Heart right ventricle (tissue), 16 donors: ENCODE data around the gene BDKRB1. TPM values are rescaled to one million over a fixed set of nuclear protein-coding genes. Genes with fewer than 3 reads are reported as not detected.

Source experiments
- ATAC-seq, 8 donors: fragments of 200-7000 bp; cut with Tn5 transposase; one replicate each; pipeline ENCODE4 v1.9.1; 2020; ENCODE audit warnings: mild to moderate bottlenecking in 8 of 8, moderate library complexity in 8 of 8, moderate number of reproducible peaks in 1 of 8
- DNase-seq, 2 donors: peaks; one replicate each; pipeline ENCODE4 v3.0.0-alpha.2; 2020
- H3K27ac ChIP-seq, 10 donors: fragments of 200-600 bp; sonication (generic) in 2 of 10; one replicate each; pipeline versions ENCODE4 v1.5.0 to v1.8.0; 2020 to 2022; ENCODE audit warnings: mild to moderate bottlenecking in 3 of 10
- H3K27me3 ChIP-seq, 7 donors: fragments of 200-600 bp; one replicate each; pipeline ENCODE4 v1.8.0; 2021 to 2022; ENCODE audit warnings: mild to moderate bottlenecking in 2 of 7
- H3K36me3 ChIP-seq, 9 donors: fragments of 200-600 bp; sonication (generic) in 1 of 9; one replicate each; pipeline versions ENCODE4 v1.5.0 to v1.8.0; 2020 to 2022; ENCODE audit warnings: mild to moderate bottlenecking in 2 of 9
- H3K4me1 ChIP-seq, 9 donors: fragments of 200-600 bp; sonication (generic) in 1 of 9; one replicate each; pipeline versions ENCODE4 v1.5.0 to v1.8.0; 2020 to 2022; ENCODE audit warnings: mild to moderate bottlenecking in 4 of 9
- H3K4me3 ChIP-seq, 10 donors: fragments of 200-600 bp; sonication (generic) in 2 of 10; one replicate each; pipeline versions ENCODE4 v1.5.0 to v1.8.0; 2020 to 2022; ENCODE audit warnings: mild to moderate bottlenecking in 7 of 10, moderate library complexity in 2 of 10
- H3K9me3 ChIP-seq, 11 donors: fragments of 200-600 bp in 10 of 11; sonication (generic) in 2 of 11; one replicate each; pipeline versions ENCODE4 v1.5.0 to v1.8.0; 2013 to 2022; ENCODE audit warnings: mild to moderate bottlenecking in 2 of 11, control low read depth in 1 of 11, moderate library complexity in 1 of 11
- WGBS, 2 donors: extraction: QIAGEN DNeasy Blood & Tissue Kit; methylation state at CpG; one replicate each; pipeline ENCODE4 v1.1.7; 2013; ENCODE audit warnings: inconsistent platforms in 1 of 2; 5-methylcytosine and 5-hydroxymethylcytosine counted together
- intact Hi-C, 10 donors: fragments of 100-400 bp; cut with DNase I; formaldehyde crosslinking; loops; one replicate each; pipeline versions ENCODE4 v1.11.1 to v1.14.2; 2022
- polyA plus RNA-seq, 2 donors: library from polyadenylated mRNA; stranded (reverse); fragments of 200-250 nt; gene quantifications; one replicate each; pipeline ENCODE4 v1.2.3, GENCODE V29; 2013
- total RNA-seq, 10 donors: library from RNA; stranded (reverse); fragmentation: NEBNext Ultra II Directional in 3 of 10; extraction: Animal tissue kit (Norgen Biotek cat#: 25700) in 3 of 10; gene quantifications; one replicate each; pipeline versions ENCODE4 v1.2.1 to v1.2.4, GENCODE V29; 2021 to 2023
- TF ChIP-seq, protein P1 (sequence below), 9 donors: fragments of 200-600 bp; sonication (generic) in 2 of 9; IDR thresholded peaks; one replicate each; pipeline versions ENCODE4 v1.5.0 to v1.8.0; 2021 to 2022; ENCODE audit warnings: antibody characterized with exemption in 9 of 9, mild to moderate bottlenecking in 5 of 9, moderate library complexity in 1 of 9
- donor health status: Arrhythmogenic right ventricular cardiomyopathy.
- donor health status: ischemic (EF 13 %, LVEDD 7.1; RV severe dilation, severe dysfunction).
- donor health status: healthy with polysubstance abuse.
- donor health status: DM: no; HTN: yes; CAD: no.
- donor health status: DM: no; HTN: no; CAD: no.
- donor health status: ischemic (EF 25% LVEDD 6.9; RV normal size, moderate dysfunction).
- donor health status: ischemic (EF 25% LVEDD 5.7; RV mildly dilated, moderate dysfunction).
- donor health status: healthy.
- donor health status: DM: yes; HTN: yes; CAD: no.
- donor health status: Ischemic cardiomyopathy.
- donor health status: ischemic (EF 35%, LVEDD 5.7; RV mildly dilated, moderate dysfunction).
- donor health status: nonischemic (EF 11% LVEDD 7.7; RV severe dilation, severe dysfunction).
- donor health status: DM: yes; HTN: yes; CAD: no.
- donor health status: PGD.
- donor health status: ischemic (EF 29% LVEDD 5.4; RV normal size, mild dysfunction).
- donor health status: nonischemic (EF 23%, LVEDD 6.1; RV moderate dilation, normal function).

The BDKRB1 gene
- total and polyA plus RNA-seq, 12 donors, result 0.09 to 0.66 (median 0.39) TPM; not detected in 9

DNA sequence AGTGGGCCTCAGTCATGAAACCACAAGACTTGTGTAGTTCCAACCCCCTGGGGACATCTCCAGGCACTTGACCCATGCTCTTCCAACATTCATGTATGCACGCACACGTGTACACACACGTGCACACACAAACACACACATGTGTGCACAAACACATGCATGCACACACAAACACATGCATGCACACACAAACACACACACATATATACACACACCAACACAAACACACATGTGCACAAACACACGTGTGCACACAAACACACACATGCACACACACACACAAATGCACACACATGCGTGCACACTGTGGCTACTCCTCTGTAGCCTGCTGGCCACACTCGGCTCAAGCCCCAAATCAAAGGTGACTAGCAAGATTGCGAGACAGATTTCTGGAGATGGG lies 28.6 kb upstream of the BDKRB1 start:
- H3K27ac ChIP-seq, result no peak overlapping the region
- no peaks in the 10 kb centered on the region for H3K36me3 ChIP-seq
- H3K4me1 ChIP-seq, result peaks cover 0 to 18% (median 0%) of the 10 kb centered on the region in 9 donors
- DNase-seq (no peak), ATAC-seq (no peak)
- peaks cover 0 to 14% (median 0%) of the 10 kb centered on the region in 11 donors for H3K9me3 ChIP-seq
- TF ChIP-seq, protein P1, sequence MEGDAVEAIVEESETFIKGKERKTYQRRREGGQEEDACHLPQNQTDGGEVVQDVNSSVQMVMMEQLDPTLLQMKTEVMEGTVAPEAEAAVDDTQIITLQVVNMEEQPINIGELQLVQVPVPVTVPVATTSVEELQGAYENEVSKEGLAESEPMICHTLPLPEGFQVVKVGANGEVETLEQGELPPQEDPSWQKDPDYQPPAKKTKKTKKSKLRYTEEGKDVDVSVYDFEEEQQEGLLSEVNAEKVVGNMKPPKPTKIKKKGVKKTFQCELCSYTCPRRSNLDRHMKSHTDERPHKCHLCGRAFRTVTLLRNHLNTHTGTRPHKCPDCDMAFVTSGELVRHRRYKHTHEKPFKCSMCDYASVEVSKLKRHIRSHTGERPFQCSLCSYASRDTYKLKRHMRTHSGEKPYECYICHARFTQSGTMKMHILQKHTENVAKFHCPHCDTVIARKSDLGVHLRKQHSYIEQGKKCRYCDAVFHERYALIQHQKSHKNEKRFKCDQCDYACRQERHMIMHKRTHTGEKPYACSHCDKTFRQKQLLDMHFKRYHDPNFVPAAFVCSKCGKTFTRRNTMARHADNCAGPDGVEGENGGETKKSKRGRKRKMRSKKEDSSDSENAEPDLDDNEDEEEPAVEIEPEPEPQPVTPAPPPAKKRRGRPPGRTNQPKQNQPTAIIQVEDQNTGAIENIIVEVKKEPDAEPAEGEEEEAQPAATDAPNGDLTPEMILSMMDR (IDR thresholded peaks at IDR 0.05), result no peak
- peaks cover 0 to under 1% (median 0%) of the 10 kb centered on the region in 7 donors for H3K27me3 ChIP-seq
- WGBS, 2 donors, result 86 to 87% methylated on average over 7 of the region's 7 CpGs
- no peak overlapping the region for H3K4me3 ChIP-seq
- intact Hi-C loops, result no loop called here

DNA sequence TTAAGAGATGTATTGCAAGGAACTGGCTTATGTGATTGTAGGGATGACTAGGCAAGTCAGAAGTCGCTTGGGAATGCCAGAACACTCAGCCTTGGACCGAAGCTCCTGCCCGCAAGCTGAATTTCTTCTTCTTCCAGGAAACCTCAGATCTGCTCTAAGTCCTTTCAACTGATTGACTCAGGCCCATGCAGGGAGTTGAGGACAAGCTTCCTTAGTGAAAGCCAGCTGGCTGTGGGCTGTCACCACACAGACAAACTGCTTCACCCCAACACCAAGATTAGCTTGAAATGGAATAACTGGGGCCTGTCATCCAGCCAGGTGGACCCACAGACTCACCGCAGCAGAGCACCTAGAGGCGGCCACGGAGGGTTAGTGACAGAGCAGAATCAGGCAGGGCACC lies 26.7 kb upstream of the BDKRB1 start:
- WGBS, 2 donors, result 82 to 86% methylated on average over 6 of the region's 6 CpGs
- no peak for ATAC-seq

DNA sequence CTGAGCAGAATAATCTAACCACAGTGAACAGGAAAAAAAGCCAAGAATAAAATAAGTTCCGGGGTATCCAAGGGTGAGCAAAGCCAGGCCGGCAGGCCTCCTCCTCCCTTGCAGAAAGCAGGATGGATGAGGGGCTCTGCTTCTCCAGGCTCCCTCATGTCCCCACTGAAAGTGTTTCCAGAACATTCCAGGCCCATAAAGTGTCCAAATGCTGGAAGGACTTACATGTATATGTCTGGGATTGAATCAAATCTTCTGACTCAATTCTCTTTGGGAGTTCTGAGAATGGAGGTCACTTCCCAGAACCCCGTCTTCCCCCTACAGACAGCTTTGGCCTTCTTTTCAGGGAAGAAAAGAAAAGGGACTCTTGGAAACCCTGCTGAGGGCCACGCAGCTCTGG lies 25.0 kb upstream of the BDKRB1 start:
- Histone ChIP-seq H3K36me3 (no peaks in the 10 kb centered on the region), H3K4me1 (peaks cover 0 to 12% (median 0%) of the 10 kb centered on the region in 9 donors), H3K9me3 (peaks cover 0 to 14% (median 0%) of the 10 kb centered on the region in 11 donors), H3K4me3 (no peak overlapping the region), H3K27ac (no peak overlapping the region), H3K27me3 (peaks cover 0 to 11% (median 0%) of the 10 kb centered on the region in 7 donors)
- WGBS, 2 donors, result 77 to 81% methylated on average over 4 of the region's 4 CpGs
- ATAC-seq (no peak), DNase-seq (no peak)
- TF ChIP-seq, protein P1 (IDR thresholded peaks at IDR 0.05), result no peak
- intact Hi-C loops, result no loop called here

More for the DNA sequence above, 26.7 kb upstream of the BDKRB1 start:
- peaks cover 0 to 3% (median 0%) of the 10 kb centered on the region in 7 donors for H3K27me3 ChIP-seq
- intact Hi-C loops, result no loop called here
- H3K27ac ChIP-seq, result no peak overlapping the region
- H3K4me3 ChIP-seq, result no peak overlapping the region
- TF ChIP-seq, protein P1 (IDR thresholded peaks at IDR 0.05), result no peak
- H3K4me1 ChIP-seq, result peaks cover 0 to 18% (median 0%) of the 10 kb centered on the region in 9 donors
- no peaks in the 10 kb centered on the region for H3K36me3 ChIP-seq
- peaks cover 0 to 14% (median 0%) of the 10 kb centered on the region in 11 donors for H3K9me3 ChIP-seq
- no peak for DNase-seq

DNA sequence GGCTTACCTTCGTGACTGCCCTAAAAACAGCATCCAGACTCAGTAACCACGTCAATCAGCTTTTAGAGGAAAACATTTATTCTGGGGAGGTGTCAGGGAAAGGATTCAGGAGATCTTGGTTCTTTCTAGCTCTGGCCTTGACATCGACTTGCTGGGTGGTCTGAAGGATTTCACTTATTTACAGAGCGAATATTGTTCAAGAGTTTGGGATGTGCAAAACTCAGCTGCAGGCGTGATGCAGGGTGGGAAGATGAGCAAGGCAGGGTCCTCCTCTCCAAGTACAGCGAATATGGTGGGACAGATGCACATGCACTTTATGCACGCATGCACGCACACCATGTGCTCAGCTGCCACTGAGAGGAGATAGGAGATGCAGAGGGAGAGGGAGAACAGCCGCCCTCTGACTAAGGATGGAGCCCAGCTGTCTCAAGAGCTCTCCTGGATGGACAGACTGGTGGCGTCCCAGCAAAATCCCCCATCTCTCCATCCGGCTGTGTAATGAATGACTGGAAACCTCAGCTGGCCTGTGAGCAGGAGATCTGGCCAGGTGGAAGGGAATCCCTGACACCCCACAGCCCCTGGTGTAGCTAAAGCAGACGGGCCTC lies 24.4 kb upstream of the BDKRB1 start:
- TF ChIP-seq, protein P1 (IDR thresholded peaks at IDR 0.05), result no peak
- H3K4me3 ChIP-seq, result no peak overlapping the region
- peaks cover 0 to 11% (median 0%) of the 10 kb centered on the region in 9 donors for H3K4me1 ChIP-seq
- H3K36me3 ChIP-seq, result no peaks in the 10 kb centered on the region
- intact Hi-C loops, result no loop called here
- peaks cover 0 to 17% (median under 1%) of the 10 kb centered on the region in 7 donors for H3K27me3 ChIP-seq
- no peak overlapping the region for H3K27ac ChIP-seq
- WGBS, 2 donors, result 74 to 84% methylated on average over 12 of the region's 12 CpGs
- DNase-seq, result no peak
- H3K9me3 ChIP-seq, result peaks cover 0 to 14% (median 0%) of the 10 kb centered on the region in 11 donors
- no peak for ATAC-seq
